MG63 (cell line): Measurements from ENCODE around the gene SLC2A4. TPM values are rescaled to one million over a fixed set of nuclear protein-coding genes. Genes with fewer than 3 reads are reported as not detected.
"Not testable (repeated sequence)": the region's sequence is repeated elsewhere in the genome, so short reads cannot be mapped to it uniquely, and the experiment has no call there.

ENCODE experiments used
- DNase-seq: peaks from one replicate; pipeline ENCODE4 v3.0.0-alpha.2; 2020
- H3K27me3 ChIP-seq: fragments of 250-450 bp; sonication (Bioruptor Pico); 2 replicates; pipeline ENCODE4 v1.5.1; 2020; ENCODE audit warnings: mild to moderate bottlenecking, moderate library complexity
- H3K36me3 ChIP-seq: fragments of 250-450 bp; sonication (Bioruptor Pico); 2 replicates; pipeline ENCODE4 v1.5.1; 2020; ENCODE audit warnings: mild to moderate bottlenecking, moderate library complexity
- H3K4me3 ChIP-seq: fragments of 250-450 bp; sonication (Bioruptor Pico); 2 replicates; pipeline ENCODE4 v1.5.1; 2020; ENCODE audit warnings: mild to moderate bottlenecking, moderate library complexity
- H3K9me3 ChIP-seq: fragments of 250-450 bp; sonication (Bioruptor Pico); 2 replicates; pipeline ENCODE4 v1.5.1; 2020; ENCODE audit warnings: mild to moderate bottlenecking, moderate library complexity
- total RNA-seq: library from RNA; depleted of rRNA; stranded (reverse); fragments of >200 nt; shearing (Covaris generic); gene quantifications from 2 replicates; pipeline ENCODE4 v1.2.3, GENCODE V29; 2014; ENCODE audit warnings: low replicate concordance

The SLC2A4 gene
- total RNA-seq, 1 experiment from 2014 or later, result not detected

- no peak for DNase-seq
- Histone ChIP-seq H3K27me3 (no peaks in the 10 kb centered on the region), H3K4me3 (no peak overlapping the region), H3K36me3 (peaks cover 2% of the 10 kb centered on the region), H3K9me3 (no peaks in the 10 kb centered on the region)
Measured at GRCh38 chr17:7322520-7323194, 41.1 kb downstream of the SLC2A4 start.

GRCh38 chr17:7323731-7324437, 42.4 kb downstream of the SLC2A4 start:
- no peak for DNase-seq
- Histone ChIP-seq H3K4me3 (no peak overlapping the region), H3K9me3 (no peaks in the 10 kb centered on the region), H3K27me3 (no peaks in the 10 kb centered on the region), H3K36me3 (peaks cover 2% of the 10 kb centered on the region)

- H3K36me3 ChIP-seq, result peaks cover 2% of the 10 kb centered on the region; the same call in 1 of the 2 replicates
- no peak for DNase-seq
- no peaks in the 10 kb centered on the region for H3K27me3 ChIP-seq
Measured at GRCh38 chr17:7324438-7324779, 42.9 kb downstream of the SLC2A4 start.

GRCh38 chr17:7325031-7325528, 43.6 kb downstream of the SLC2A4 start:
- peaks cover 2% of the 10 kb centered on the region; the same call in 1 of the 2 replicates for H3K36me3 ChIP-seq
- no peaks in the 10 kb centered on the region for H3K27me3 ChIP-seq
- no peak for DNase-seq
- H3K4me3 ChIP-seq, result no peak overlapping the region
- H3K9me3 ChIP-seq, result no peaks in the 10 kb centered on the region

More at GRCh38 chr17:7324438-7324779, 42.9 kb downstream of the SLC2A4 start:
- H3K4me3 ChIP-seq, result no peak overlapping the region
- H3K9me3 ChIP-seq, result no peaks in the 10 kb centered on the region

- Histone ChIP-seq H3K36me3 (peaks cover 2% of the 10 kb centered on the region; the same call in 1 of the 2 replicates), H3K9me3 (no peaks in the 10 kb centered on the region)
- no peak for DNase-seq
Measured at GRCh38 chr17:7326186-7326585, 44.7 kb downstream of the SLC2A4 start.

GRCh38 chr17:7327056-7327455, 45.5 kb downstream of the SLC2A4 start:
- DNase-seq, result no peak
- Histone ChIP-seq H3K4me3 (no peak overlapping the region), H3K36me3 (no peaks in the 10 kb centered on the region), H3K9me3 (no peaks in the 10 kb centered on the region), H3K27me3 (no peaks in the 10 kb centered on the region)

More at GRCh38 chr17:7326186-7326585, 44.7 kb downstream of the SLC2A4 start:
- H3K4me3 ChIP-seq, result no peak overlapping the region
- no peaks in the 10 kb centered on the region for H3K27me3 ChIP-seq

- Histone ChIP-seq H3K4me3 (no peak overlapping the region), H3K9me3 (no peaks in the 10 kb centered on the region)
- DNase-seq, result no peak
Measured at GRCh38 chr17:7327501-7327900, 46.0 kb downstream of the SLC2A4 start.

GRCh38 chr17:7328009-7328408, 46.5 kb downstream of the SLC2A4 start:
- H3K4me3 ChIP-seq, result peak overlapping the region; percentile 76

More at GRCh38 chr17:7327501-7327900, 46.0 kb downstream of the SLC2A4 start:
- no peaks in the 10 kb centered on the region for H3K36me3 ChIP-seq
- no peaks in the 10 kb centered on the region for H3K27me3 ChIP-seq

GRCh38 chr17:7328840-7329373, 47.4 kb downstream of the SLC2A4 start, which contains the start of gene NEURL4:
NEURL4 (minus strand) TSS chr17:7329335; CDS start chr17:7329312, 23 bp downstream.
- Histone ChIP-seq H3K4me3 (peak within 1 kb of the TSS; percentile 76), H3K36me3 (no peaks in the 10 kb centered on the region), H3K27me3 (no peaks in the 10 kb centered on the region), H3K9me3 (no peaks in the 10 kb centered on the region)
- DNase-seq, result no peak

More at GRCh38 chr17:7328009-7328408, 46.5 kb downstream of the SLC2A4 start:
- no peak for DNase-seq
- Histone ChIP-seq H3K27me3 (no peaks in the 10 kb centered on the region), H3K9me3 (no peaks in the 10 kb centered on the region), H3K36me3 (no peaks in the 10 kb centered on the region)

GRCh38 chr17:7329374-7329996, 48.0 kb downstream of the SLC2A4 start:
- Histone ChIP-seq H3K4me3 (peak overlapping the region; percentile 76), H3K9me3 (no peaks in the 10 kb centered on the region), H3K36me3 (no peaks in the 10 kb centered on the region), H3K27me3 (no peaks in the 10 kb centered on the region)
- peak; percentile 96 for DNase-seq

- no peaks in the 10 kb centered on the region for H3K27me3 ChIP-seq
- no peaks in the 10 kb centered on the region for H3K9me3 ChIP-seq
- H3K36me3 ChIP-seq, result no peaks in the 10 kb centered on the region
- peak; percentile 78 for DNase-seq
- peak overlapping the region; percentile 76 for H3K4me3 ChIP-seq
Measured at GRCh38 chr17:7329997-7330637, 48.6 kb downstream of the SLC2A4 start.

- no peaks in the 10 kb centered on the region for H3K27me3 ChIP-seq
- H3K36me3 ChIP-seq, result no peaks in the 10 kb centered on the region
- no peaks in the 10 kb centered on the region for H3K9me3 ChIP-seq
- peak overlapping the region; percentile 76 for H3K4me3 ChIP-seq
- no peak for DNase-seq
Measured at GRCh38 chr17:7330638-7331015, 49.1 kb downstream of the SLC2A4 start.

- Histone ChIP-seq H3K9me3 (no peaks in the 10 kb centered on the region), H3K4me3 (no peak overlapping the region), H3K36me3 (no peaks in the 10 kb centered on the region), H3K27me3 (no peaks in the 10 kb centered on the region)
- DNase-seq, result no peak
Measured at GRCh38 chr17:7332111-7332510, 50.6 kb downstream of the SLC2A4 start.

GRCh38 chr17:7332600-7333069, 51.1 kb downstream of the SLC2A4 start:
- not testable (repeated sequence) for H3K4me3 ChIP-seq, H3K36me3 ChIP-seq, DNase-seq, H3K27me3 ChIP-seq, H3K9me3 ChIP-seq

- no peak for DNase-seq
- H3K27me3 ChIP-seq, result no peaks in the 10 kb centered on the region
- no peaks in the 10 kb centered on the region for H3K9me3 ChIP-seq
- no peak overlapping the region for H3K4me3 ChIP-seq
- no peaks in the 10 kb centered on the region for H3K36me3 ChIP-seq
Measured at GRCh38 chr17:7334938-7335538, 53.5 kb downstream of the SLC2A4 start.

- H3K36me3 ChIP-seq, H3K27me3 ChIP-seq, H3K9me3 ChIP-seq, H3K4me3 ChIP-seq, DNase-seq: not testable (repeated sequence)
Measured at GRCh38 chr17:7335765-7336164, 54.2 kb downstream of the SLC2A4 start.
